ENCODE results near the gene PPP2R5D.

PPP2R5D gene

GRCh38 chr6:42968126-42968701, 16.2 kb upstream of the PPP2R5D start:
- H3K9ac ChIP-seq (ENCODE audit: low read length): no peak overlapping the region
- H3K4me2 ChIP-seq (ENCODE audit: low read depth, low read length): no peak overlapping the region
- no peaks in the 10 kb centered on the region for H3F3A ChIP-seq (ENCODE audit: insufficient read depth, low read length)
- no peaks in the 10 kb centered on the region for H4K20me1 ChIP-seq (ENCODE audit: insufficient read depth, low read length)
- no peaks in the 10 kb centered on the region for H3K36me3 ChIP-seq (replicated peaks; ENCODE audit: insufficient read depth, low read length)
- no peak for DNase-seq
- no peak overlapping the region for H3K27ac ChIP-seq (ENCODE audit: low read length)
- H2AFZ ChIP-seq (ENCODE audit: low read length): no peak overlapping the region
- TF ChIP-seq EZH2 (optimal IDR thresholded peaks at IDR 0.05; ENCODE audit: low read depth, low read length) (no peak), EZH2phosphoT487 (IDR thresholded peaks at IDR 0.05; ENCODE audit: low read length) (no peak)
- TF ChIP-seq, protein P1, sequence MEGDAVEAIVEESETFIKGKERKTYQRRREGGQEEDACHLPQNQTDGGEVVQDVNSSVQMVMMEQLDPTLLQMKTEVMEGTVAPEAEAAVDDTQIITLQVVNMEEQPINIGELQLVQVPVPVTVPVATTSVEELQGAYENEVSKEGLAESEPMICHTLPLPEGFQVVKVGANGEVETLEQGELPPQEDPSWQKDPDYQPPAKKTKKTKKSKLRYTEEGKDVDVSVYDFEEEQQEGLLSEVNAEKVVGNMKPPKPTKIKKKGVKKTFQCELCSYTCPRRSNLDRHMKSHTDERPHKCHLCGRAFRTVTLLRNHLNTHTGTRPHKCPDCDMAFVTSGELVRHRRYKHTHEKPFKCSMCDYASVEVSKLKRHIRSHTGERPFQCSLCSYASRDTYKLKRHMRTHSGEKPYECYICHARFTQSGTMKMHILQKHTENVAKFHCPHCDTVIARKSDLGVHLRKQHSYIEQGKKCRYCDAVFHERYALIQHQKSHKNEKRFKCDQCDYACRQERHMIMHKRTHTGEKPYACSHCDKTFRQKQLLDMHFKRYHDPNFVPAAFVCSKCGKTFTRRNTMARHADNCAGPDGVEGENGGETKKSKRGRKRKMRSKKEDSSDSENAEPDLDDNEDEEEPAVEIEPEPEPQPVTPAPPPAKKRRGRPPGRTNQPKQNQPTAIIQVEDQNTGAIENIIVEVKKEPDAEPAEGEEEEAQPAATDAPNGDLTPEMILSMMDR (IDR thresholded peaks at IDR 0.05; ENCODE audit: low read length): no peak
- no peaks in the 10 kb centered on the region for H3K4me1 ChIP-seq (ENCODE audit: low read length)
- H3K9me3 ChIP-seq (replicated peaks; ENCODE audit: insufficient read depth, low read length): no peaks in the 10 kb centered on the region
- no peaks in the 10 kb centered on the region for H3K9me2 ChIP-seq (replicated peaks; ENCODE audit: insufficient read depth, low read length)
- no peaks in the 10 kb centered on the region for H3K27me3 ChIP-seq (replicated peaks; ENCODE audit: insufficient read depth, low read length)
- H3K4me3 ChIP-seq (ENCODE audit: low read length): no peak overlapping the region
- no peaks in the 10 kb centered on the region for H3K79me2 ChIP-seq (ENCODE audit: low read length)

- Histone ChIP-seq H2AFZ (ENCODE audit: low read length) (no peak overlapping the region), H3K9ac (ENCODE audit: low read length) (no peak overlapping the region), H3K4me2 (ENCODE audit: low read depth, low read length) (no peak overlapping the region), H3K4me3 (ENCODE audit: low read length) (no peak overlapping the region), H3K79me2 (ENCODE audit: low read length) (no peaks in the 10 kb centered on the region), H3K27ac (ENCODE audit: low read length) (no peak overlapping the region), H3F3A (ENCODE audit: insufficient read depth, low read length) (no peaks in the 10 kb centered on the region), H3K4me1 (ENCODE audit: low read length) (no peaks in the 10 kb centered on the region), H3K9me2 (replicated peaks; ENCODE audit: insufficient read depth, low read length) (no peaks in the 10 kb centered on the region), H4K20me1 (ENCODE audit: insufficient read depth, low read length) (no peaks in the 10 kb centered on the region), H3K27me3 (replicated peaks; ENCODE audit: insufficient read depth, low read length) (no peaks in the 10 kb centered on the region), H3K36me3 (replicated peaks; ENCODE audit: insufficient read depth, low read length) (no peaks in the 10 kb centered on the region), H3K9me3 (replicated peaks; ENCODE audit: insufficient read depth, low read length) (no peaks in the 10 kb centered on the region)
- no peak for DNase-seq
- TF ChIP-seq EZH2 (optimal IDR thresholded peaks at IDR 0.05; ENCODE audit: low read depth, low read length) (no peak), EZH2phosphoT487 (IDR thresholded peaks at IDR 0.05; ENCODE audit: low read length) (no peak)
- TF ChIP-seq, protein P1 (IDR thresholded peaks at IDR 0.05; ENCODE audit: low read length): no peak
Observed at GRCh38 chr6:42968783-42969182, 15.6 kb upstream of the PPP2R5D start.

- Histone ChIP-seq H3K9ac (ENCODE audit: low read length) (no peak overlapping the region), H3K36me3 (replicated peaks; ENCODE audit: insufficient read depth, low read length) (no peaks in the 10 kb centered on the region), H3K9me3 (replicated peaks; ENCODE audit: insufficient read depth, low read length) (no peaks in the 10 kb centered on the region), H3F3A (ENCODE audit: insufficient read depth, low read length) (no peaks in the 10 kb centered on the region), H4K20me1 (ENCODE audit: insufficient read depth, low read length) (no peaks in the 10 kb centered on the region), H3K27ac (ENCODE audit: low read length) (no peak overlapping the region), H3K4me1 (ENCODE audit: low read length) (no peaks in the 10 kb centered on the region), H3K4me3 (ENCODE audit: low read length) (no peak overlapping the region), H2AFZ (ENCODE audit: low read length) (no peak overlapping the region), H3K27me3 (replicated peaks; ENCODE audit: insufficient read depth, low read length) (no peaks in the 10 kb centered on the region), H3K79me2 (ENCODE audit: low read length) (no peaks in the 10 kb centered on the region), H3K4me2 (ENCODE audit: low read depth, low read length) (no peak overlapping the region), H3K9me2 (replicated peaks; ENCODE audit: insufficient read depth, low read length) (no peaks in the 10 kb centered on the region)
- no peak for DNase-seq
- TF ChIP-seq EZH2phosphoT487 (IDR thresholded peaks at IDR 0.05; ENCODE audit: low read length): no peak
- TF ChIP-seq, protein P1 (IDR thresholded peaks at IDR 0.05; ENCODE audit: low read length): no peak
- no peak for TF ChIP-seq EZH2 (optimal IDR thresholded peaks at IDR 0.05; ENCODE audit: low read depth, low read length)
Observed at GRCh38 chr6:42969431-42969830, 14.9 kb upstream of the PPP2R5D start.

All from MM.1S (cell line).